Measurements from ENCODE around the gene DHRS2.

The DHRS2 gene

DNA sequence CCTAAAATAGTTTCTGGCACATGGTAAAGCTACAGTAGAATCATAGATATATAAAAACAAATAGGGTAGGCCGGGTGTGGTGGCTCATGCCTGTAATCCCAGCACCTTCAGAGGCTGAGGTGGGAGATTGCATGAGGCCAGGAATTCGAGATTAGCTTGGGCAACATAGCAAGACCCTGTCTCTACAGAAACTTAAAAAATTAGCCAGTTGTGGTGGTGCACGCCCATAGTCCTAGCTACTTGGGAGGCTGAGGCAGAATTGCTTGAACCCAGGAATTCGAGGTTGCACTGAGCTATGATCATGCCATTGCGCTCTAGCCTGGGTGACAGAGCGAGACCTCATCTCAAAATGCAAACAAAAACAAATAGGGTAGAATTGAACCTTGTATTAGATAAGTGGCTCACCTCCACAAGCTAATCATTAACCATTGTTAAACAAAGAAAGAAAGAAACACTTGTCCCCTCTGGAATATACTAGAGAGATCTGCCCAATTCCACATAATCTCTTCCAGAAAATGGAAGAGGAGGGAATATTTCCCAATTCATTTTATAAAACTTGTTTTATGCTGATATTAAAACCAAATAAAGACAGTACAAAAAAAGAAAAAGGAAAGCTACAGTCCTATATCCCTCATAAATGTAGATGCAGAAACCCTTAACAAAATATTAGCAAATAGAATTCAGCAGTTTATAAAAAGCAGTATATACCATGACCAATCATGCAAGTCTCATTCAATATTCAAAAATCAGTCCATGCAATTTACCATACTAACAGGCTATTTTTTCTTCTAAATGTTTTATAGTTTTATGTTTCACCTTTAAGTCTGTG lies 22.7 kb upstream of the DHRS2 start:
- no peak for DNase-seq

DNA sequence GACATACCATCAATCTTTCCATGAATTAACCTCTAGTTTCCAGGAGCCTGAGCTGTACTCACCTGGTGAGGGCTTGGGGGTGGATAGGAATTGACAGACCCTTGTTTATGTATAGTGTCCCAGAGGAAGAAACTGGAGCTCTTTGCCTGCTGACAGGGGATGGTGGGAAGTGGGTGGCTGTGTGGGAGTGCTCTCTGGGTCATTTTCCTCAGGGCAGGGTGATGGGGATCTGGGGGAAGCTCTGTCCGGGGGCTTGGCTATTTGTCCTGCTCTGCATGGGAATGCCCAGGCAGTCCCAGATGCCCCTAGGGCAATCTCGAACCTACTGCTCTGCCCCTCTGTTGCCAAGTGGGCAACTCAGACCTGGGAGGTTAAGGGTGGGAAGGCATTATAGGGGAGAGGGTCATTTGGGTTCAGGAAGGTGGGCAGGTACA lies 21.8 kb upstream of the DHRS2 start:
- DNase-seq, result no peak

- no peak for DNase-seq
These were observed 20.3 kb upstream of the DHRS2 start for GRCh38 chr14:23615856-23616255.

- no peak for DNase-seq
These were observed 18.6 kb upstream of the DHRS2 start for GRCh38 chr14:23617539-23617938.

GRCh38 chr14:23618415-23618988 lies 17.7 kb upstream of the DHRS2 start:
- no peak for DNase-seq

DNA sequence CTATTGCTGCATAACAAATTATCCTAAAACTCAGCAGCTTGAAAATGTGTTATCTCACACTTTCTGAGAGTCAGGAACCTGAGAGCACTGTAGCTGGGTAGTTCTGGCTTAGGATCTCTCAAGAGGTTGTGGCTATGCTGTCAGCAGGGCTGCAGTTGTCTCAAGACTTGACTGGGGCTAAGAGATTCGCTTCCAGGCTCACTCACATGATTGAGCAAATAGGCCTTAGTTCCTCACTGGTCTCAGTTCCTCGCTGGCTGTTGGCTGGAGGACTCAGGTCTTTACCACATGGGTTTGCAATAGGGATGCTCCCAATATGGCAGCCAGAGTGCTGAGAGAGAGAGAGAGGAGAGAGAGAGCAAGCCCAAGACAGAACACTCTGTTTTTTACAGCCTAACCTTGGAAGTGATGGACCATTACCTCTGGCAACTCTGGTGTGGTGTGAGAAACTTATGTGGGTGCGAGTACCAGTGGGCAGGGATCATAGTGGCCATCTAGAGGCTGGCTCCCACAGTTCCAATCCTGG lies 15.9 kb upstream of the DHRS2 start:
- DNase-seq, result no peak

DNA sequence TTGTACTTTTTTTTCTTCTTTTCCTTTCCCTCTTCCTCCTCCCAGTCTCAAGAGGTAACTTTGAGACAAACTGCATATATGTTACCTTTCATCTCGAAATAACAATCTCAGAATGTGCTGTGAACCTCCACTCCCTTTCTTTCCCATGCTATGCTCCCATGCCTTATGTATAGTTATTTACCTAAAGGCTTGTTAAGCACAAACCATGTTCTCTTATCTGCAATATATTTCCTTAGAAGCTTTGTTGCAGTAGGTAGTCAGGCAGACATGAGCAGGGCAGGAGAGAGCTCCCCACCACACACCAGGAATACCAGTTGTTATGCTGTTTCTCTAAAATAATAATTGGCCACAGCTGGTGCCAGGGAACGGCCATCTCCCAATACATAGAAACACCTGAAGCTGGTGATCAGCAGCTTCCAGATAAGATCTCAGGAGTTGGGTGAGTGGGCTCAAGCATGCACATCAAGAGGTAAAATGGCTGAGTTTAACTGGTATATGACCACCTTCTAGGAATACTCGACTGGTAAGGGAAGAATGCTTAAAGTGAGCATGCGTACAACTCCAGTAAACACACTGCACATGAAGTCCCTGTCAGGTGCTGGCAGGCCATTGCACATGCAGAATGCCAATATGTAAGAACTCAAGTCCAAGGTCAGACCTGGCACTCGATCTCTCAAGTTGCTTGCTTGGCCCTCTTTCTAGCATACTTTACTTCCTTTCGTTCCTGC lies 14.8 kb upstream of the DHRS2 start:
- DNase-seq, result no peak

GRCh38 chr14:23621932-23622730 lies 14.0 kb upstream of the DHRS2 start:
- no peak for DNase-seq

DNA sequence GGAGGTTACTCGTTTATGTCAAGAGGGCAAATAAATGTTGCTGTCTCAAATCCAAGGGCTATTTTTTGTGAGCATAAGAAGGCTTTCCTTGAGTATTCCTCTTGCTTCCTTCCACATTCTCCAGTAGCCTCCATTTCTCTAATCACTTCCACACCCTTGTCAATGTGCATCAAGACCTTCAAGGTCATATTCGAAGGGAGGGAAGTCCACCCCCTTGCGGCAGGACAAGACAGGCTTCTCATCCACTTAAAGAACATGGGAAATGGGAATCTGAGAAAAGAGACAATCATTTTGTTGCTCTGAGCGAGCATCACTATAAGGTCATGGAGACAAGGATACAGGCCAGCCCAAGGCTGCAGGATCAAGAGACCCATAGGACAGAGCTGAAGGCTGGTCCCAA lies 13.2 kb upstream of the DHRS2 start:
- no peak for DNase-seq

- no peak for DNase-seq
These were observed 12.2 kb upstream of the DHRS2 start for GRCh38 chr14:23623962-23624361.

GRCh38 chr14:23624830-23625404 lies 11.2 kb upstream of the DHRS2 start:
- DNase-seq, result no peak

GRCh38 chr14:23626946-23627345 lies 9.2 kb upstream of the DHRS2 start:
- no peak for DNase-seq

DNA sequence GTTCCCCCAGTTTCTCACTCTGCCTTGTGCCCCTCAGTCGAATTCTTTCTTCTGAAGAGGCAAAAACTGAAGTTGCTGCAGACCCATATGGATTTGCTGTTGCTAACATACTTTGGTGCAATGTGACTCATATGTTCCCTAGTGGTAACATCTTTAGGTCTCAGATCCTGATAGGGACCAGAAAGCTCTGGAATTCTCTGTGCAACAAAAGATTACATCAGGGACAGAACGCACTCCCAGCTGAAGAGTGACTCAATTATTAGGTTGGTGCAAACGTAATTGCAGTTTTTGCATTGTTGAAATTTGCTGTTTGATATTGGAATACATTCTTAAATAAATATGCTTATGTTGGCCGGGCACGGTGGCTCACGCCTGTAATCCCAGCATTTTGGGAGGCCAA lies 8.2 kb upstream of the DHRS2 start:
- no peak for DNase-seq

- no peak for DNase-seq
These were observed 7.0 kb upstream of the DHRS2 start for GRCh38 chr14:23629204-23629603.

DNA sequence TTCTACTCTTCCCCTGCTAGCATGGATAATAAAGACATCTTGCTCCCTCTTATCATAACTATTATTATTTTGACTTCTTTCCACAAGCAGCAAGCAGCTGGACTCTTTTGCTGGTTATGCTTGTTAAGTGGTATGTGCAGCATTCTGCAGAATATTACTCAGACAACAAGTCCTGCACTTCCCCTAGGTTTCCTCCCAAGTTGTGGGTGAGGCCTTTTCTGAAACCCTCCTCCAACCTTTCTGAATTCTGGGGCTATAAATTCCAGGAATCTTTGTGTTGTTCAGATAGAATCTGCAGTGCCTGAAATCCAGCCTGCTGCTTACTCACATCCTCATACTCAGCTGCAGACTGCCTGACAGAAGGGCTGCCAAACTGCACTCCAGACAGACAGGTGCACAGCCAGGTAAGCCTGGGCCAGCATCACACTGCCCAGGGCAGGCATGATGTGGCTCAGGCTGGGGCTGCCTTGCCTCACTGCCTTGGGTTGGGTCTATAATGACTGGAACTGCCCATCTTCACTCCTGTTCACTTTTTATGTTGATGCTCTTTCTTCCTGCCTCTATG lies 6.2 kb upstream of the DHRS2 start:
- no peak for DNase-seq

DNA sequence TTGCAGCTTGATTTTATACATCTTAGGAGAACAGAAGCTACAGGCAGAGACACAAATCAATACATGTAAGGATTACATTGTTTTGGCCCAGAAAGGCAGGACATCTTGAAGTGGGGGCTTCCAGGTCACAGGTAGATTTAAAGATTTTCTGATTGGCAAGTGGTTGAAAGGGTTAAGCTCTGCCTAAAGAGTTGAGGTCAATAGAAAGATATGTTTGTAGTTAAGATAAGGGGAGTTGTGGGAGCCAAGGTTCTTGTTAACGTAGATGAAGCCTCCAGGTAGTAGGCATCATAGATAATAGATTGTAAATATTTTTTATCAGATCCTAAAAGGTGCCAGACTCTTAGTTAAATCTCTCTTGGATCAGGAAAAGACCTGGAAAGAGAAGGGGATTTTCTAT lies 5.5 kb upstream of the DHRS2 start:
- DNase-seq, result no peak

DNA sequence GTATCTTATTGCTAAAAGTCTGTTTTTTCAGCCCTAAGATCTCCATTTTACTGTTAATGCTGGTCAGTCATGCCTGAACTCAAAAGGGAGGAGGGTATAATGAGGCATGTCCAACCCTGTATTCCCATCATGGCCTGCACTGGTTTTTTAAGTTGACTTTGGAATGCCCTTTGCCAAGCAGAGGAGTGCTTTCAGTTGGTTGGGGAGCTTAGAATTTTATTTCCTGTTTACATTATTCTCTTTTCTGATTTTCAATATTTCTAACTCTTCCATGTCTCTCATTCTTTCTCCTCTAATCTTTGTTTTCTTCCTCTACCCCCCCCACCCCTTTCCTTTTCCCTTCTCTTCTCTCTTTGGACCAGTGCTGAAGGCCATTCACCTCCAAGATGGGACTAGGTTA lies 4.9 kb upstream of the DHRS2 start:
- DNase-seq, result no peak

GRCh38 chr14:23631702-23632460 lies 4.3 kb upstream of the DHRS2 start:
- peak; percentile 53 for DNase-seq

DNA sequence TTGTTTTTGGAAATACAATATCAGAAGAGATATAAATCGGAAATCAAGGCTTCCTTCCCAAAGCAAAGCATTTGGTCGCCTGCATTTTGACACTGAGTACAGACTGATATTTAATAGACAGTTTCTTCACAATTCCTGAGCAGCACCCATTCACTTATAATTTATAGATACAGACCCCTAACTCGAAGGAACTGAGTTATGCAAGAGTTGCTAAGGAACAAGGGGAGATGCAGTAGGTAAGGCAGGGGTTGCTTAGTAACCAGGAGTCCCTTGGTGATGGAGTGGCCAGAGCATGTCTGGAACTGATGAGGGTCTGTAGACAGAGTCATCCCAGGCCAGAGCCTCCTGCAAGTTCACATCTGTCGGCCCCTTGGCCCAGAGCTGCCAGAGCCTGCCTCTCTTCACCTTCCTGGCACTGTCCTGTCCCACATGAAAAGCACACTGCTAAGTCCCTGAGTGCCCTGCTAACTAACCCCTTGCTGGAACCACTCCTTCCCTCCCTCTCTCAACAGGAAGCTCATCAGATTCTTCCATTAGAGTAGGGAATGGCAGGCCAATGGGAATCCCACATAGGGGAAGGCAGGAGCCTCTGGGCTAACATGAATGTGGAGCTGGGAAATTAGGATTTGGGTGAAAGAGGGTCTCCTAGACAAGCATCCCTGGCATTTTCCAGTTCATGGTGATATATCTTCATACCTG lies 3.6 kb upstream of the DHRS2 start:
- DNase-seq, result no peak

- no peak for DNase-seq
These were observed 2.9 kb upstream of the DHRS2 start for GRCh38 chr14:23633160-23633701.

Measured in COR-L47 (cell line).